MG63 (cell line): ENCODE results near the gene SLC10A7. TPM values are rescaled to one million over a fixed set of nuclear protein-coding genes. Genes with fewer than 3 reads are reported as not detected.

ENCODE experiments used
- total RNA-seq: library from RNA; depleted of rRNA; stranded (reverse); fragments of >200 nt; shearing (Covaris generic); gene quantifications from 2 replicates; pipeline ENCODE4 v1.2.3, GENCODE V29; 2014; ENCODE audit warnings: low replicate concordance; rRNA removed

SLC10A7 gene
- total RNA-seq, 1 experiment from 2014 or later, result 3.7 TPM

Other genes with a start within 250 kb of the SLC10A7 start
- gene POU4F2, start 117.0 kb upstream of the SLC10A7 start, total RNA-seq, result not detected in 2 replicates